WTC11 (cell line): ENCODE data around the gene ETV3. TPM values are rescaled to one million over a fixed set of nuclear protein-coding genes. Genes with fewer than 3 reads are reported as not detected.

Experiments
- CTCF ChIP-seq: fragments of 200-600 bp; IDR thresholded peaks from 2 replicates; pipeline ENCODE4 v1.8.0; 2022; ENCODE audit warnings: antibody characterized with exemption
- EMX1 ChIP-seq: fragments of 250-450 bp; sonication (Bioruptor Pico); IDR thresholded peaks from 2 replicates; pipeline ENCODE4 v1.8.0; 2021; ENCODE audit warnings: mild to moderate bottlenecking
- ETV6 ChIP-seq: sonication (generic); formaldehyde crosslinking; IDR thresholded peaks from 2 replicates; pipeline ENCODE4 v1.8.1; 2022; ENCODE audit warnings: mild to moderate bottlenecking, missing genetic modification reagents
- GRHL2 ChIP-seq: fragments of 250-450 bp; sonication (Bioruptor Pico); IDR thresholded peaks from 2 replicates; pipeline ENCODE4 v1.8.0; 2022; ENCODE audit warnings: mild to moderate bottlenecking, moderate library complexity; ENCODE audit not compliant: insufficient replicate concordance, severe bottlenecking
- GTF2I ChIP-seq: fragments of 250-450 bp; sonication (Bioruptor Pico); conservative IDR thresholded peaks from 2 replicates; pipeline ENCODE4 v1.4.0; 2021; ENCODE audit warnings: mild to moderate bottlenecking
- IRF1 ChIP-seq: sonication (generic); formaldehyde crosslinking; IDR thresholded peaks from 2 replicates; pipeline ENCODE4 v1.8.0; 2023; ENCODE audit warnings: missing genetic modification reagents
- MXD4 ChIP-seq: fragments of 250-450 bp; sonication (Bioruptor Pico); IDR thresholded peaks from 2 replicates; pipeline ENCODE4 v1.8.0; 2021; ENCODE audit warnings: mild to moderate bottlenecking, moderate library complexity, borderline replicate concordance
- NR1H2 ChIP-seq: sonication (generic); formaldehyde crosslinking; IDR thresholded peaks from 2 replicates; pipeline ENCODE4 v1.9.0; 2021; ENCODE audit warnings: mild to moderate bottlenecking, moderate library complexity, missing genetic modification reagents
- SMAD3 ChIP-seq: sonication (generic); formaldehyde crosslinking; IDR thresholded peaks from 2 replicates; pipeline ENCODE4 v1.8.0; 2022; ENCODE audit warnings: missing genetic modification reagents, mild to moderate bottlenecking, borderline replicate concordance
- ZNF532 ChIP-seq: fragments of 250-450 bp; sonication (Bioruptor Pico); IDR thresholded peaks from 2 replicates; pipeline ENCODE4 v1.9.0; 2021; ENCODE audit warnings: mild to moderate bottlenecking, borderline replicate concordance
- ZNF671 ChIP-seq: fragments of 250-450 bp; sonication (Bioruptor Pico); IDR thresholded peaks from 2 replicates; pipeline ENCODE4 v1.8.0; 2021; ENCODE audit warnings: mild to moderate bottlenecking
- total RNA-seq: library from RNA; stranded (reverse); gene quantifications from 3 replicates; pipeline ENCODE4 v1.2.3, GENCODE V29; 2021

The ETV3 gene
- total RNA-seq, 1 experiment from 2014 or later: 26.0 TPM

- TF ChIP-seq IRF1: no peak
- peak; percentile 46; the same call in 1 of the 2 replicates for TF ChIP-seq CTCF
- TF ChIP-seq GTF2I: no peak
- no peak for TF ChIP-seq ZNF671 (CRISPR knock-in tag)
- no peak for TF ChIP-seq EMX1 (CRISPR knock-in tag)
- 0 out of 2 replicates have a peak, but pooled peaks have one; percentile 24 for TF ChIP-seq ETV6 (CRISPR knock-in tag)
- no peak for TF ChIP-seq GRHL2
- no peak for TF ChIP-seq ZNF532 (CRISPR knock-in tag)
- TF ChIP-seq SMAD3 (CRISPR knock-in tag): no peak
- no peak for TF ChIP-seq MXD4 (CRISPR knock-in tag)
- TF ChIP-seq NR1H2 (CRISPR knock-in tag): no peak
These were observed 64.1 kb downstream of the ETV3 start (continued) for GRCh38 chr1:157073944-157074685.

Other genes with a start within 250 kb of the ETV3 start
- 0.89 to 1.6 TPM (median 1.0 TPM) in 3 replicates for gene PEAR1, start 244.7 kb downstream of the ETV3 start, total RNA-seq
- 0.18 to 0.30 TPM (median 0.22 TPM) in 3 replicates for gene LRRC71, start 217.8 kb downstream of the ETV3 start, total RNA-seq
- gene ARHGEF11, start 92.7 kb downstream of the ETV3 start, total RNA-seq: 31.8 to 38.1 TPM (median 32.8 TPM) in 3 replicates
- 0.13 to 0.30 TPM (median 0.25 TPM) in 3 replicates for gene ETV3L, start 38.6 kb downstream of the ETV3 start, total RNA-seq